K562 (cell line): ENCODE results near the gene MAP1LC3A.

ENCODE experiments used
- BRCA1 ChIP-seq, 2 experiments: fragments of 450-650 bp in 1 of 2; sonication (generic) in 1 of 2; formaldehyde crosslinking in 1 of 2; IDR thresholded peaks; 2 replicates each; pipeline versions ENCODE4 v1.5.0 to v1.6.1; 2017 to 2020; ENCODE audit warnings: mild to moderate bottlenecking in 1 of 2, missing genetic modification reagents in 1 of 2
- POLR2A ChIP-seq: fragments of 450-650 bp; conservative IDR thresholded peaks from 2 replicates; pipeline ENCODE4 v1.6.1; 2016

- TF ChIP-seq BRCA1 (IDR thresholded peaks at IDR 0.05) (no peak), BRCA1 (CRISPR knock-in tag; IDR thresholded peaks at IDR 0.05) (no peak), POLR2A (no peak)
Observed at GRCh38 chr20:34549929-34550305, 8.6 kb upstream of the MAP1LC3A start.
